ENCODE data around the gene ACTR10. TPM values are rescaled to one million over a fixed set of nuclear protein-coding genes. Genes with fewer than 3 reads are reported as not detected.
A peak's percentile ranks its signal among the peaks of the same experiment; 100 is the strongest.

ACTR10 gene
- total RNA-seq, 1 donor from 2014 or later, result 119 TPM

DNA sequence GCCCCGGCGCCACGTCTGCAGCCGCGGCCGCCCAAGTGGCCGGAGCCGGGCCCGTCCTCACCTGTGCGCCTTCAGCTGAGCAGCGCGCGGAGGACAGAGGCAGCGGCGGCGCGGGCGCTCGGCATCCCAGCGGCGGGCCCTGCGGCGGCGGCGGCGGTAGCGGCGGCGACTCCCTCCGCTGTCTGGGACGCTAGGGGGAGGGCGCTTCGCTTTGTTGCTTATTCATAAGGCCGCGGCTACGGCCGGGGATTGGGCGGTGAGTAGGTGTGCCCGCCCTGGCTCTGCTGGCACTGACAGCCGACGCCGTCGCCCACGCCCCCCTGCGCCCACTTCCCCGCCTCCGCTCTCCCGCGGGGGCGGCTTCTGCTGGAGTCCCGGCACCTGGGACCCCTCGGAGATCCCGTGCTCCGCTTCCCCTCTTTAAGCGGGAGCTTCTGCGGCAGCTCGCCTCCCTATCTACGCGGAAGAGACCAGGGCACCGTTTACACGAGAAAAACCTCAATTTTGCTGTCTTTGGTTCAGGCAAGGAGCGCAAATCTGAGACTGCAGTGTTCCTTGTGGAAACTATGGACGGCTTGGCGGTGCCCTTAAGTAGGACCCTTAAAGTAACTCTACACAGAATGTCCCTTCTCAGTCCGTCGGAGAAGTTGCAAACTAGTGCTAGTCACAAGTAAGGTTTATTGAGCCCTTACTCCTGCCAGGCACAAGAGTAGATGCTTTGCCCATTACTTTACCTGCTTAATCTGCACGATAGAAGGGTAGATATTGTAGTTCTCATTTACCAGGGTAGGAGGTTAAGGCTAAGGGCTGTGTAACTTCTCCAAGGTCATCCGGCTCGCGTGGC is 47.7 kb upstream of the ACTR10 start, which contains the start of gene ARMH4:
Gene ARMH4, minus strand, starts transcription at position 200 of the 844 bp plus-strand sequence. CDS start 12,855 bp downstream, outside the sequence.
- no peak within 1 kb of the TSS for H3K27ac ChIP-seq
- H3K9ac ChIP-seq, result peak within 1 kb of the TSS; percentile 40
- H3F3A ChIP-seq (ENCODE audit: low read depth), result peaks cover 34% of the 10 kb centered on the region
- peaks cover 13% of the 10 kb centered on the region for H3K27me3 ChIP-seq
- H3K9me3 ChIP-seq (ENCODE audit: low read depth), result no peaks in the 10 kb centered on the region
- Mint-ChIP-seq H3K27me3 (ENCODE audit: insufficient read depth, low read depth) (peaks cover 9% of the 10 kb centered on the region), H3K36me3 (no peaks in the 10 kb centered on the region), H3K27ac (peak within 1 kb of the TSS; percentile 60), H3K9me3 (no peaks in the 10 kb centered on the region), H3K4me3 (peak within 1 kb of the TSS; percentile 94), H3K4me1 (peaks cover 16% of the 10 kb centered on the region)
- H3K4me3 ChIP-seq, result peak within 1 kb of the TSS; percentile 97
- peaks cover 6% of the 10 kb centered on the region for H4K20me1 ChIP-seq (ENCODE audit: low read depth)
- H3K4me2 ChIP-seq, result peak within 1 kb of the TSS; percentile 83
- peak; percentile 97 for DNase-seq (ENCODE audit: low spot score)
- H3K79me2 ChIP-seq (ENCODE audit: low read depth), result peaks cover 35% of the 10 kb centered on the region
- H3K36me3 ChIP-seq, result no peaks in the 10 kb centered on the region
- H2AFZ ChIP-seq (replicated peaks), result peak within 1 kb of the TSS; percentile 98
- peaks cover 28% of the 10 kb centered on the region for H3K4me1 ChIP-seq
- TF ChIP-seq EZH2 (IDR thresholded peaks at IDR 0.05) (peak; percentile 43), EZH2phosphoT487 (IDR thresholded peaks at IDR 0.05) (peak; percentile 20)
- TF ChIP-seq, protein P1, sequence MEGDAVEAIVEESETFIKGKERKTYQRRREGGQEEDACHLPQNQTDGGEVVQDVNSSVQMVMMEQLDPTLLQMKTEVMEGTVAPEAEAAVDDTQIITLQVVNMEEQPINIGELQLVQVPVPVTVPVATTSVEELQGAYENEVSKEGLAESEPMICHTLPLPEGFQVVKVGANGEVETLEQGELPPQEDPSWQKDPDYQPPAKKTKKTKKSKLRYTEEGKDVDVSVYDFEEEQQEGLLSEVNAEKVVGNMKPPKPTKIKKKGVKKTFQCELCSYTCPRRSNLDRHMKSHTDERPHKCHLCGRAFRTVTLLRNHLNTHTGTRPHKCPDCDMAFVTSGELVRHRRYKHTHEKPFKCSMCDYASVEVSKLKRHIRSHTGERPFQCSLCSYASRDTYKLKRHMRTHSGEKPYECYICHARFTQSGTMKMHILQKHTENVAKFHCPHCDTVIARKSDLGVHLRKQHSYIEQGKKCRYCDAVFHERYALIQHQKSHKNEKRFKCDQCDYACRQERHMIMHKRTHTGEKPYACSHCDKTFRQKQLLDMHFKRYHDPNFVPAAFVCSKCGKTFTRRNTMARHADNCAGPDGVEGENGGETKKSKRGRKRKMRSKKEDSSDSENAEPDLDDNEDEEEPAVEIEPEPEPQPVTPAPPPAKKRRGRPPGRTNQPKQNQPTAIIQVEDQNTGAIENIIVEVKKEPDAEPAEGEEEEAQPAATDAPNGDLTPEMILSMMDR (IDR thresholded peaks at IDR 0.05), result peak; percentile 18

DNA sequence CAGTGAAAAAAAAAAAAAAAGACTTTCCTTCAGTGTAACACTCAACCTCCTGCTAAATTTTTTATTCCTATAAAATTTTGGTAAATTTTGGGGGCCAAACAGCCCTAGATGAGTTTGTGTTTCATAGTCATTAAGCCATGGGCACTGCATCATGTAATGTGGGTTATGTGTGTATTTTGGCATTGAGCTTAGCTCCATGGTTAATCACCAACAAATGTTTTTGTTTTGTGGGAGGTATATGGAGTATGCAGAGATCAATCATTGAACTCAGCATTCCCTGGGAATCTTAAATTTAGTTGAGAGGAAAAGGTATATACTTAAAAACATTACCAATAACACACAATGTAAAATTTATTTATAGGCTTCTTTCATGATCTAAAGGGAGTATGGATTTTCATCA is 39.4 kb upstream of the ACTR10 start:
- Histone ChIP-seq H3K27me3 (no peaks in the 10 kb centered on the region), H3K79me2 (ENCODE audit: low read depth) (no peaks in the 10 kb centered on the region), H3K27ac (no peak overlapping the region), H3K4me2 (no peak overlapping the region), H3K36me3 (no peaks in the 10 kb centered on the region), H3K4me1 (no peaks in the 10 kb centered on the region), H3K9me3 (ENCODE audit: low read depth) (no peaks in the 10 kb centered on the region), H3K9ac (no peak overlapping the region), H2AFZ (replicated peaks) (no peak overlapping the region), H3K4me3 (no peak overlapping the region), H3F3A (ENCODE audit: low read depth) (no peaks in the 10 kb centered on the region), H4K20me1 (ENCODE audit: low read depth) (no peaks in the 10 kb centered on the region)
- Mint-ChIP-seq H3K27ac (no peak overlapping the region), H3K27me3 (ENCODE audit: insufficient read depth, low read depth) (peaks cover 2% of the 10 kb centered on the region), H3K4me3 (no peak overlapping the region), H3K4me1 (no peaks in the 10 kb centered on the region), H3K9me3 (no peaks in the 10 kb centered on the region), H3K36me3 (no peaks in the 10 kb centered on the region)
- TF ChIP-seq EZH2 (IDR thresholded peaks at IDR 0.05) (no peak), EZH2phosphoT487 (IDR thresholded peaks at IDR 0.05) (no peak)
- TF ChIP-seq, protein P1 (IDR thresholded peaks at IDR 0.05), result no peak
- no peak for DNase-seq (ENCODE audit: low spot score)

DNA sequence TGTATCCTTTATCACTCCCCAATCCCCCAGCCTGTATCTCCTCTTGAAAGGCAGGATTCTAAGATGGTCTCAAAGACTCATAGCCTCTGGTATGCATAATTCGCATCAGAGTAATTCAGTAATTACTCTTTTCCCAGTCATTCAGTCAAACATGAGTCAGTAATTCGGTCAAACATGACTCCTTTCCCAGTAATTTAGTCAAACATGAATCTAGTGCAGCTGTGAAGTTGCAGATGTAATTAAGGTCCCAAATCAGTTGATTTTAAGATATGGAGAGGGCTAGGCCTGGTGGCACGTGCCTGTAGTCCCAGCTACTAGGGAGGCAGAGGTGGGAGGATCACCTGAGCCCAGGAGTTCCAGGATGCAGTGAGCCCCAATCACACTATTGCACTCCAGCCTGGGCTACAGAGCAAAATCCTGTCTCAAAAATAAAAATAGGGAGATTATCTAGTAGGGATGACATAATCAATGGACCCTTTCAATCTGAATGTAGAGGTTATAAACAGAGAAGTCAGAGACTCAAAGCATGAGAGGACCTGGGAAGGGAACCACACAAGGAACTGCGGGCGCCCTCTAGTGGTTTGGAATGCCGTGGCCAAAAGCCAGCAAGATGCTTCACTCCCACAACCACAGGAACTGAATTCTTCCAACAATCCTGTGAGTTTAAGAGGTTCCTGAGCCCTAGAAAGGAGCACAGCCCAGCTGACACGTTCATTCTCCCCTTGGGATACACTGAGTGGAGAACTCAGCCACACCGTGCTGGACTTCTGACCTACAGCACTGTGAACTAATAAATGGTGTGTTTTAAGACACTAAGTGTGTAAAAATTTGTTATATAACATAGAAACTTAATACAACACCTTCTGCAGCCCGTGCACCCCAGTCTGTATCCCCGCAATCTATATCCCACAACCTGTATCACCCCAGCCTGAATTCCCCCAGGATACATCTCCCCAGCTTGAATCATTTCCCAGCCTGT is 33.7 kb upstream of the ACTR10 start:
- Mint-ChIP-seq H3K4me1 (peaks cover 10% of the 10 kb centered on the region), H3K36me3 (no peaks in the 10 kb centered on the region), H3K4me3 (no peak overlapping the region), H3K27me3 (ENCODE audit: insufficient read depth, low read depth) (peaks cover 5% of the 10 kb centered on the region), H3K9me3 (no peaks in the 10 kb centered on the region), H3K27ac (no peak overlapping the region)
- Histone ChIP-seq H3K4me2 (no peak overlapping the region), H3K27me3 (no peaks in the 10 kb centered on the region), H3K27ac (no peak overlapping the region), H2AFZ (replicated peaks) (peak overlapping the region; percentile 66), H3K79me2 (ENCODE audit: low read depth) (no peaks in the 10 kb centered on the region), H3K4me1 (no peaks in the 10 kb centered on the region), H3K9me3 (ENCODE audit: low read depth) (no peaks in the 10 kb centered on the region), H4K20me1 (ENCODE audit: low read depth) (no peaks in the 10 kb centered on the region), H3K4me3 (no peak overlapping the region), H3K36me3 (no peaks in the 10 kb centered on the region), H3K9ac (no peak overlapping the region), H3F3A (ENCODE audit: low read depth) (no peaks in the 10 kb centered on the region)
- peak; percentile 91 for DNase-seq (ENCODE audit: low spot score)
- no peak for TF ChIP-seq EZH2phosphoT487 (IDR thresholded peaks at IDR 0.05)
- TF ChIP-seq, protein P1 (IDR thresholded peaks at IDR 0.05), result peak; percentile 96

All from neural progenitor cell (in vitro differentiated cells).